ENCODE measurements around the gene UHRF2. TPM values are rescaled to one million over a fixed set of nuclear protein-coding genes. Genes with fewer than 3 reads are reported as not detected.
"Not testable (repeated sequence)": the region's sequence is repeated elsewhere in the genome, so short reads cannot be mapped to it uniquely, and the experiment has no call there.

The UHRF2 gene
- total RNA-seq, 1 experiment from 2014 or later = 40.6 TPM

GRCh38 chr9:6450641-6451375, 37.8 kb downstream of the UHRF2 start:
- Histone ChIP-seq H3K27me3 (ENCODE audit: insufficient read depth, low read length) (no peaks in the 10 kb centered on the region), H3K27ac (ENCODE audit: low read depth, low read length) (no peak overlapping the region), H3K9me3 (ENCODE audit: control insufficient read depth in 1 of 2, insufficient read depth in 1 of 2, low read depth in 1 of 2, low read length in 2 of 2) (no peaks in the 10 kb centered on the region), H3K4me2 (ENCODE audit: low read length) (no peak overlapping the region), H4K20me1 (ENCODE audit: insufficient read depth) (no peaks in the 10 kb centered on the region), H3K9ac (ENCODE audit: low read length) (no peak overlapping the region), H2AFZ (ENCODE audit: low read depth, low read length, poor library complexity, severe bottlenecking) (no peak overlapping the region), H3K79me2 (ENCODE audit: insufficient read depth, low read length) (peaks cover 91% of the 10 kb centered on the region), H3K9me2 (ENCODE audit: insufficient read depth) (no peaks in the 10 kb centered on the region), H3K36me3 (ENCODE audit: control insufficient read depth in 1 of 2, insufficient read depth in 2 of 2, low read length in 2 of 2) (no peaks in the 10 kb centered on the region), H3K4me1 (ENCODE audit: control insufficient read depth in 1 of 2, insufficient read depth in 2 of 2, low read length in 2 of 2) (no peaks in the 10 kb centered on the region), H3K4me3 (replicated peaks in 1 of 2; ENCODE audit: low read depth in 1 of 2, low read length in 2 of 2) (no peak overlapping the region)
- intact Hi-C loops (cut with micrococcal nuclease) = no loop called here
- no peak for DNase-seq (ENCODE audit: low read depth, low spot score)
- BruUV-seq (replicated peaks) = no TSS peak
- ChIA-PET POLR2A (no interaction called here), CTCF (no interaction called here), RAD21 (ENCODE audit: low non-redundant PET in 1 of 2, low total read pairs in 2 of 2, uncharacterized antibody in 2 of 2, unreplicated experiment in 2 of 2) (no interaction called here)
- TF ChIP-seq RAD21 (IDR thresholded peaks at IDR 0.05; ENCODE audit: low read depth) = no peak
- no peak for TF ChIP-seq TCF7L2 (IDR thresholded peaks at IDR 0.05; ENCODE audit: borderline replicate concordance, extremely low read depth, insufficient read depth, insufficient read length)
- no peak for TF ChIP-seq FOSL1 (IDR thresholded peaks at IDR 0.05; ENCODE audit: low read depth)
- TF ChIP-seq REST (IDR thresholded peaks at IDR 0.05; ENCODE audit: low read depth) = no peak
- TF ChIP-seq EGR1 (IDR thresholded peaks at IDR 0.05; ENCODE audit: low read depth) = no peak
- no peak for ATAC-seq

- POLR2A ChIA-PET; H4K20me1 ChIP-seq (ENCODE audit: insufficient read depth); BruUV-seq (replicated peaks): not testable (repeated sequence)
Observed at GRCh38 chr9:6455292-6455691, 42.3 kb downstream of the UHRF2 start.

GRCh38 chr9:6458704-6459103, 45.7 kb downstream of the UHRF2 start:
- H3K9me3 ChIP-seq (ENCODE audit: control insufficient read depth in 1 of 2, insufficient read depth in 1 of 2, low read depth in 1 of 2, low read length in 2 of 2); POLR2A ChIA-PET; H3K27ac ChIP-seq (ENCODE audit: low read depth, low read length); H3K9me2 ChIP-seq (ENCODE audit: insufficient read depth); DNase-seq (ENCODE audit: low read depth, low spot score); H3K4me2 ChIP-seq (ENCODE audit: low read length); intact Hi-C loops (cut with micrococcal nuclease); H2AFZ ChIP-seq (ENCODE audit: low read depth, low read length, poor library complexity, severe bottlenecking); CTCF ChIA-PET; H3K36me3 ChIP-seq (ENCODE audit: control insufficient read depth in 1 of 2, insufficient read depth in 2 of 2, low read length in 2 of 2); H3K27me3 ChIP-seq (ENCODE audit: insufficient read depth, low read length); RAD21 ChIA-PET (ENCODE audit: low non-redundant PET in 1 of 2, low total read pairs in 2 of 2, uncharacterized antibody in 2 of 2, unreplicated experiment in 2 of 2); BruUV-seq (replicated peaks); H3K4me1 ChIP-seq (ENCODE audit: control insufficient read depth in 1 of 2, insufficient read depth in 2 of 2, low read length in 2 of 2); ATAC-seq; H3K4me3 ChIP-seq (replicated peaks in 1 of 2; ENCODE audit: low read depth in 1 of 2, low read length in 2 of 2); H3K9ac ChIP-seq (ENCODE audit: low read length); H4K20me1 ChIP-seq (ENCODE audit: insufficient read depth): not testable (repeated sequence)
- peaks cover 80% of the 10 kb centered on the region for H3K79me2 ChIP-seq (ENCODE audit: insufficient read depth, low read length)

More at GRCh38 chr9:6455292-6455691, 42.3 kb downstream of the UHRF2 start:
- H3K27ac ChIP-seq (ENCODE audit: low read depth, low read length); H3K4me3 ChIP-seq (replicated peaks in 1 of 2; ENCODE audit: low read depth in 1 of 2, low read length in 2 of 2); H2AFZ ChIP-seq (ENCODE audit: low read depth, low read length, poor library complexity, severe bottlenecking); CTCF ChIA-PET; H3K9ac ChIP-seq (ENCODE audit: low read length); DNase-seq (ENCODE audit: low read depth, low spot score); ATAC-seq; H3K9me3 ChIP-seq (ENCODE audit: control insufficient read depth in 1 of 2, insufficient read depth in 1 of 2, low read depth in 1 of 2, low read length in 2 of 2); intact Hi-C loops (cut with micrococcal nuclease); H3K4me2 ChIP-seq (ENCODE audit: low read length); H3K4me1 ChIP-seq (ENCODE audit: control insufficient read depth in 1 of 2, insufficient read depth in 2 of 2, low read length in 2 of 2); H3K9me2 ChIP-seq (ENCODE audit: insufficient read depth); H3K27me3 ChIP-seq (ENCODE audit: insufficient read depth, low read length); H3K36me3 ChIP-seq (ENCODE audit: control insufficient read depth in 1 of 2, insufficient read depth in 2 of 2, low read length in 2 of 2); RAD21 ChIA-PET (ENCODE audit: low non-redundant PET in 1 of 2, low total read pairs in 2 of 2, uncharacterized antibody in 2 of 2, unreplicated experiment in 2 of 2): not testable (repeated sequence)
- peaks cover 99% of the 10 kb centered on the region for H3K79me2 ChIP-seq (ENCODE audit: insufficient read depth, low read length)
